ENCODE results near the gene LYPD3.
"Not testable (repeated sequence)": the region's sequence is repeated elsewhere in the genome, so short reads cannot be mapped to it uniquely, and the experiment has no call there.

Gene LYPD3

GRCh38 chr19:43447655-43448054, 17.8 kb downstream of the LYPD3 start:
- no peak overlapping the region for H3K4me3 ChIP-seq (ENCODE audit: low read depth, low read length)
- no peak for TF ChIP-seq CTCF (IDR thresholded peaks at IDR 0.05; ENCODE audit: low read depth, low read length)
- in situ Hi-C loops (cut with HindIII; ENCODE audit: low sequenced_read_pairs) = no loop called here
- no peak for DNase-seq (ENCODE audit: low read depth, low spot score)

- TF ChIP-seq CTCF (IDR thresholded peaks at IDR 0.05; ENCODE audit: low read depth, low read length) = peak; percentile 95
- in situ Hi-C loops (cut with HindIII; ENCODE audit: low sequenced_read_pairs) = no loop called here
- no peak overlapping the region for H3K4me3 ChIP-seq (ENCODE audit: low read depth, low read length)
- DNase-seq (ENCODE audit: low read depth, low spot score) = peak; percentile 69
Measured at GRCh38 chr19:43446746-43447489, 18.5 kb downstream of the LYPD3 start.

- no peak overlapping the region for H3K4me3 ChIP-seq (ENCODE audit: low read depth, low read length)
Measured at GRCh38 chr19:43445426-43445825, 20.0 kb downstream of the LYPD3 start.

GRCh38 chr19:43444531-43445287, 20.7 kb downstream of the LYPD3 start:
- H3K4me3 ChIP-seq (ENCODE audit: low read depth, low read length) = no peak overlapping the region
- in situ Hi-C loops (cut with HindIII; ENCODE audit: low sequenced_read_pairs) = no loop called here
- TF ChIP-seq CTCF (IDR thresholded peaks at IDR 0.05; ENCODE audit: low read depth, low read length) = no peak
- DNase-seq (ENCODE audit: low read depth, low spot score) = no peak

More at GRCh38 chr19:43445426-43445825, 20.0 kb downstream of the LYPD3 start:
- TF ChIP-seq CTCF (IDR thresholded peaks at IDR 0.05; ENCODE audit: low read depth, low read length) = no peak
- in situ Hi-C loops (cut with HindIII; ENCODE audit: low sequenced_read_pairs) = no loop called here
- no peak for DNase-seq (ENCODE audit: low read depth, low spot score)

DNA sequence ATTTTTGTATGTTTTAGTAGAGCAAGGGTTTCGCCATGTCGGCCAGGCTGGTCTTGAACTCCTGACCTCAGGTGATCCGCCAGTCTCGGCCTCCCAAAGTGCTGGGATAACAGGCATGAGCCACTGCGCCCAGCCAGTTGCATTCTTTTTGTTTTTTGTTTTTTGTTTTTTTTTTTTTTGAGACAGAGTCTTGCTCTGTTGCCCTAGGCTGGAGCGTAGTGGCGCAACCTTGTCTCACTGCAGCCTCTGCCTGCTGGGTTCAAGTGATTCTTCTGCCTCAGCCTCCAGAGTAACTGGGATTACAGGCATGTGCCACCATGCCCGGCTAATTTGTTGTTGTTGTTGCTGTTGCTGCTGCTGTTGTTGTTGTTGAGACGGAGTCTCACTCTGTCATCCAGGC, 21.3 kb downstream of the LYPD3 start:
- in situ Hi-C loops (cut with HindIII; ENCODE audit: low sequenced_read_pairs); DNase-seq (ENCODE audit: low read depth, low spot score); H3K4me3 ChIP-seq (ENCODE audit: low read depth, low read length): not testable (repeated sequence)

DNA sequence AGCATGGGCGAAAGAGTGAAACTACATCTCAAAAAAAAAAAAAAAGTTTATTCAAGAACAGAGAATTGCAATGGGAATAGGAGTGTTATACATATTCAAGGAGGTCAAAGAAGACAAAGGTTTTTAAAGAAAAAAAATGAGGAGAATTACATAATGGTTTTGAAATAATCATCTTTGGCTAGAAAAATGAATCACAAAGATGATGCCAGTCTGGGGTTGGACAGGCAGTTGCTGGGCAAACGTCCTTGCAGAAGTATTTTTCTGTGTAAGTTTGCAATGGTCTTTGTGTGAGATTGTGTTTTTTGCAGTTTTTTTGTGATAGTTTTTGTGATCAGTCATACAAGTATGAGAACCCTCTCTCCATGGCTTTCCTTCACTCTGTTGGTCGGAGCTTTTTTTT, 23.7 kb downstream of the LYPD3 start:
- H3K4me3 ChIP-seq (ENCODE audit: low read depth, low read length) = no peak overlapping the region
- TF ChIP-seq CTCF (IDR thresholded peaks at IDR 0.05; ENCODE audit: low read depth, low read length) = no peak
- in situ Hi-C loops (cut with HindIII; ENCODE audit: low sequenced_read_pairs) = no loop called here
- no peak for DNase-seq (ENCODE audit: low read depth, low spot score)

GRCh38 chr19:43439709-43440063, 25.7 kb downstream of the LYPD3 start:
- no peak for TF ChIP-seq CTCF (IDR thresholded peaks at IDR 0.05; ENCODE audit: low read depth, low read length)
- in situ Hi-C loops (cut with HindIII; ENCODE audit: low sequenced_read_pairs) = no loop called here
- no peak for DNase-seq (ENCODE audit: low read depth, low spot score)
- H3K4me3 ChIP-seq (ENCODE audit: low read depth, low read length) = no peak overlapping the region

All from astrocyte of the spinal cord (primary cell).